IMR-90 (cell line): ENCODE measurements around the gene ARHGAP32. TPM values are rescaled to one million over a fixed set of nuclear protein-coding genes. Genes with fewer than 3 reads are reported as not detected.

Experiments used
- ATAC-seq: fragments of 200-7000 bp; cut with Tn5 transposase; 2 replicates; pipeline ENCODE4 v1.9.1; 2020; ENCODE audit warnings: low read depth, mild to moderate bottlenecking, moderate library complexity
- BruUV-seq: library from RNA; stranded (reverse); fragments of 400-500 nt; replicated peaks from 2 replicates; lab custom pipeline; 2021; lab: Mats Ljungman, UMichigan
- CTCF ChIA-PET: fragments of 300-600 bp; formaldehyde crosslinking; extraction: SDS; loops from one replicate; lab custom pipeline; 2021; ENCODE audit warnings: antibody characterized with exemption; lab: Yijun Ruan, JAX
- POLR2A ChIA-PET: fragments of 300-600 bp; sonication (Branson Sonifier 250); formaldehyde crosslinking; loops from one replicate; lab custom pipeline; 2022; ENCODE audit warnings: antibody characterized with exemption; ENCODE audit not compliant: unreplicated experiment; lab: Charles Lee
- DNase-seq: peaks from one replicate; pipeline ENCODE4 v3.0.0; 2013
- H2AFZ ChIP-seq: replicated peaks from 2 replicates; pipeline ENCODE3; 2013; ENCODE audit warnings: low read length, mild to moderate bottlenecking; ENCODE audit not compliant: poor library complexity
- H2AK5ac ChIP-seq: 2 replicates; pipeline ENCODE4 v1.6.1; 2013; ENCODE audit warnings: low read depth, low read length, inconsistent platforms
- H2AK9ac ChIP-seq: replicated peaks from 2 replicates; pipeline ENCODE3; 2013; ENCODE audit warnings: mild to moderate bottlenecking, low read depth, low read length, moderate library complexity; ENCODE audit not compliant: poor library complexity
- H2BK120ac ChIP-seq: 2 replicates; pipeline ENCODE4 v1.6.1; 2013; ENCODE audit warnings: low read depth, low read length, inconsistent platforms
- H2BK15ac ChIP-seq: 3 replicates; pipeline ENCODE4 v1.6.1; 2013; ENCODE audit warnings: low read depth, low read length, inconsistent platforms
- H2BK20ac ChIP-seq: 2 replicates; pipeline ENCODE4 v1.6.1; 2013; ENCODE audit warnings: low read depth, mild to moderate bottlenecking, inconsistent platforms, low read length, moderate library complexity
- H2BK5ac ChIP-seq: 2 replicates; pipeline ENCODE4 v1.6.1; 2013; ENCODE audit warnings: mild to moderate bottlenecking, low read depth, low read length, inconsistent platforms; ENCODE audit not compliant: poor library complexity, severe bottlenecking
- H3K14ac ChIP-seq: replicated peaks from 2 replicates; pipeline ENCODE4 v1.6.1; 2013; ENCODE audit warnings: low read depth, low read length, inconsistent platforms
- H3K18ac ChIP-seq: 2 replicates; pipeline ENCODE4 v1.6.1; 2013; ENCODE audit warnings: low read depth, low read length, control low read depth
- H3K23ac ChIP-seq: 2 replicates; pipeline ENCODE4 v1.6.1; 2013; ENCODE audit warnings: low read depth, low read length, inconsistent platforms
- H3K27ac ChIP-seq: 2 replicates; pipeline ENCODE4 v1.5.1; 2013; ENCODE audit warnings: mild to moderate bottlenecking, control low read depth, low read length; ENCODE audit not compliant: insufficient read depth
- H3K27me3 ChIP-seq: 2 replicates; pipeline ENCODE4 v1.6.1; 2013; ENCODE audit warnings: low read length; ENCODE audit not compliant: control insufficient read depth, insufficient read depth
- H3K36me3 ChIP-seq: 2 replicates; pipeline ENCODE4 v1.6.1; 2013; ENCODE audit warnings: low read length, mixed read lengths; ENCODE audit not compliant: control insufficient read depth, insufficient read depth
- H3K4ac ChIP-seq: 2 replicates; pipeline ENCODE4 v1.6.1; 2013; ENCODE audit warnings: low read depth, low read length, inconsistent platforms
- H3K4me1 ChIP-seq: 2 replicates; pipeline ENCODE4 v1.6.1; 2013; ENCODE audit warnings: low read length, mixed read lengths; ENCODE audit not compliant: control insufficient read depth, insufficient read depth
- H3K4me2 ChIP-seq: 2 replicates; pipeline ENCODE4 v1.6.1; 2013; ENCODE audit warnings: low read depth, mild to moderate bottlenecking, control low read depth, low read length, moderate library complexity
- H3K4me3 ChIP-seq: 2 replicates; pipeline ENCODE4 v1.5.1; 2013; ENCODE audit warnings: low read depth, mild to moderate bottlenecking, control low read depth, low read length, moderate library complexity; ENCODE audit not compliant: insufficient read depth
- H3K56ac ChIP-seq: 2 replicates; pipeline ENCODE4 v1.6.1; 2013; ENCODE audit warnings: low read length, inconsistent platforms; ENCODE audit not compliant: insufficient read depth; ENCODE audit errors: extremely low read depth
- H3K79me1 ChIP-seq, 2 experiments: 2 replicates each; pipeline ENCODE4 v1.6.1; 2013; ENCODE audit warnings: low read length in 2 of 2, inconsistent platforms in 1 of 2, low read depth in 1 of 2
- H3K9ac ChIP-seq: 2 replicates; pipeline ENCODE4 v1.6.1; 2013; ENCODE audit warnings: low read depth, low read length, control low read depth
- H3K9me1 ChIP-seq: 2 replicates; pipeline ENCODE4 v1.6.1; 2013; ENCODE audit warnings: low read length, inconsistent platforms; ENCODE audit not compliant: insufficient read depth
- H3K9me3 ChIP-seq: 2 replicates; pipeline ENCODE4 v1.6.1; 2013; ENCODE audit warnings: low read length; ENCODE audit not compliant: control insufficient read depth, insufficient read depth
- H4K20me1 ChIP-seq: 2 replicates; pipeline ENCODE4 v1.6.1; 2013; ENCODE audit warnings: low read length, inconsistent platforms; ENCODE audit not compliant: insufficient read depth
- H4K5ac ChIP-seq: 2 replicates; pipeline ENCODE4 v1.6.1; 2013; ENCODE audit warnings: mild to moderate bottlenecking, low read depth, low read length, control low read depth
- H4K8ac ChIP-seq, 2 experiments: 2 replicates each; pipeline ENCODE4 v1.6.1; 2013; ENCODE audit warnings: low read depth in 2 of 2, low read length in 2 of 2, control low read depth in 1 of 2, inconsistent platforms in 1 of 2
- H4K91ac ChIP-seq: 2 replicates; pipeline ENCODE4 v1.6.1; 2013; ENCODE audit warnings: low read depth, low read length, inconsistent platforms; ENCODE audit not compliant: insufficient read depth
- BHLHE40 ChIP-seq: fragments of 150-350 bp; IDR thresholded peaks from 2 replicates; pipeline ENCODE4 v1.6.1; 2016; ENCODE audit warnings: mild to moderate bottlenecking, low read depth, low read length
- CEBPB ChIP-seq: IDR thresholded peaks from 2 replicates; pipeline ENCODE4 v1.6.1; 2012; ENCODE audit warnings: low read depth, low read length, improper control_type of control experiment
- CTCF ChIP-seq: conservative IDR thresholded peaks from 2 replicates; pipeline ENCODE4 v1.5.1; 2012; ENCODE audit warnings: mild to moderate bottlenecking, low read depth, low read length, improper control_type of control experiment
- ELK1 ChIP-seq: fragments of 150-350 bp; IDR thresholded peaks from 2 replicates; pipeline ENCODE4 v1.6.1; 2016; ENCODE audit warnings: low read depth, mild to moderate bottlenecking, low read length, moderate library complexity, borderline replicate concordance
- FOS ChIP-seq: fragments of 150-350 bp; IDR thresholded peaks from 2 replicates; pipeline ENCODE4 v1.6.1; 2016; ENCODE audit warnings: low read depth, low read length
- MAFK ChIP-seq: IDR thresholded peaks from 2 replicates; pipeline ENCODE4 v1.6.1; 2012; ENCODE audit warnings: low read depth, low read length, improper control_type of control experiment
- MAZ ChIP-seq: IDR thresholded peaks from 2 replicates; pipeline ENCODE4 v1.6.1; 2012; ENCODE audit warnings: low read depth, mild to moderate bottlenecking, low read length, improper control_type of control experiment, moderate library complexity, borderline replicate concordance
- MXI1 ChIP-seq: IDR thresholded peaks from 2 replicates; pipeline ENCODE4 v1.6.1; 2012; ENCODE audit warnings: low read depth, mild to moderate bottlenecking, low read length, moderate library complexity, borderline replicate concordance
- NFE2L2 ChIP-seq: fragments of 150-350 bp; IDR thresholded peaks from 2 replicates; pipeline ENCODE4 v1.6.1; 2016; ENCODE audit warnings: low read depth, mild to moderate bottlenecking, low read length
- POLR2A ChIP-seq: IDR thresholded peaks from 2 replicates; pipeline ENCODE4 v1.6.1; 2012; ENCODE audit warnings: mild to moderate bottlenecking, low read depth, low read length
- RAD21 ChIP-seq: IDR thresholded peaks from 2 replicates; pipeline ENCODE4 v1.6.1; 2012; ENCODE audit warnings: low read length, improper control_type of control experiment
- RCOR1 ChIP-seq: IDR thresholded peaks from 2 replicates; pipeline ENCODE4 v1.6.1; 2012; ENCODE audit warnings: mild to moderate bottlenecking, low read length, improper control_type of control experiment; ENCODE audit not compliant: insufficient replicate concordance
- RFX5 ChIP-seq: IDR thresholded peaks from 2 replicates; pipeline ENCODE4 v1.8.0; 2012; ENCODE audit warnings: low read depth, mild to moderate bottlenecking, low read length, moderate library complexity
- SMC3 ChIP-seq: fragments of 150-350 bp; IDR thresholded peaks from 2 replicates; pipeline ENCODE4 v1.6.1; 2016; ENCODE audit warnings: low read depth, mild to moderate bottlenecking, antibody characterized with exemption, low read length, moderate library complexity
- USF2 ChIP-seq: fragments of 150-350 bp; IDR thresholded peaks from 2 replicates; pipeline ENCODE4 v1.6.1; 2017; ENCODE audit warnings: mild to moderate bottlenecking, antibody characterized with exemption, low read length, low read depth
- WGBS, 2 experiments: methylation state at CpG; one replicate each; pipeline versions ENCODE4 v1.1.5 to v1.1.7; 2013; ENCODE audit warnings: missing lambda C conversion rate in 2 of 2; ENCODE audit not compliant: insufficient read length in 1 of 2; ENCODE audit errors: extremely low coverage in 2 of 2; 5-methylcytosine and 5-hydroxymethylcytosine counted together
- dilution Hi-C: fragments of 300-500 bp; cut with HindIII; formaldehyde crosslinking; loops from one replicate; pipeline ENCODE4 v1.14.3; 2018; ENCODE audit warnings: low sequenced_read_pairs; ENCODE audit not compliant: unreplicated experiment
- in situ Hi-C: fragments of 300-500 bp; cut with MboI; formaldehyde crosslinking; loops from 3 replicates; pipeline ENCODE4 v1.14.3; 2019; ENCODE audit warnings: low sequenced_read_pairs, inconsistent platforms, mixed read lengths
- intact Hi-C: fragments of 100-400 bp; cut with micrococcal nuclease; formaldehyde crosslinking; loops from 2 replicates; pipeline ENCODE4 v1.10.0; 2022
- polyA plus RNA-seq, 3 experiments: library from polyadenylated mRNA; depleted of rRNA; stranded (reverse); fragments of >200 nt; gene quantifications; 2 replicates each; pipeline ENCODE4 v1.2.3, GENCODE V29; 2012; ENCODE audit warnings: low replicate concordance in 1 of 3
- total RNA-seq: library from RNA; depleted of rRNA; stranded (reverse); fragments of >200 nt; gene quantifications from 2 replicates; pipeline ENCODE4 v1.2.3, GENCODE V29; 2012

The ARHGAP32 gene
- total and polyA plus RNA-seq, 2 of the 4 experiments (the other 2 are of a cell fraction), result 4.1 to 8.4 TPM

- H3K9me3 ChIP-seq, result no peaks in the 10 kb centered on the region
- H2BK5ac ChIP-seq, result no peak overlapping the region
- no peaks in the 10 kb centered on the region for H4K20me1 ChIP-seq
- no peak overlapping the region for H3K4me2 ChIP-seq
- H3K9ac ChIP-seq, result no peak overlapping the region
- H3K14ac ChIP-seq, result no peak overlapping the region
- no peak overlapping the region for H3K23ac ChIP-seq
- H3K27me3 ChIP-seq, result peaks cover 10% of the 10 kb centered on the region
- H3K18ac ChIP-seq, result no peak overlapping the region
- H2AFZ ChIP-seq, result no peak overlapping the region
- ChIA-PET POLR2A (no interaction called here), CTCF (no interaction called here)
- no CpG with 5 or more reads among the region's 2 CpGs for WGBS, 2 experiments
- H3K9me1 ChIP-seq, result no peaks in the 10 kb centered on the region
- BruUV-seq, result no TSS peak
- H3K4ac ChIP-seq, result no peak overlapping the region
- H3K27ac ChIP-seq, result no peak overlapping the region
- H3K56ac ChIP-seq, result no peak overlapping the region
- H2BK15ac ChIP-seq, result no peak overlapping the region
- intact Hi-C loops, result no loop called here
- no peak overlapping the region for H4K5ac ChIP-seq
- H4K8ac ChIP-seq, result no peak overlapping the region
- H2BK20ac ChIP-seq, result no peak overlapping the region
- no peak for TF ChIP-seq CTCF
- no peak for TF ChIP-seq SMC3
- no peak for TF ChIP-seq RAD21
- no peak for TF ChIP-seq ELK1
- no peak for TF ChIP-seq USF2
- no peak for TF ChIP-seq BHLHE40
- no peak for TF ChIP-seq MAZ
- TF ChIP-seq POLR2A, result no peak
- TF ChIP-seq CEBPB, result no peak
- TF ChIP-seq RCOR1, result no peak
- TF ChIP-seq NFE2L2, result no peak
- TF ChIP-seq MAFK, result no peak
- no peak for TF ChIP-seq MXI1
- TF ChIP-seq FOS, result no peak
- TF ChIP-seq RFX5, result no peak
- no peak overlapping the region for H4K91ac ChIP-seq
- no peaks in the 10 kb centered on the region for H3K36me3 ChIP-seq
- no peaks in the 10 kb centered on the region for H3K4me1 ChIP-seq
- ATAC-seq (no peak), DNase-seq (no peak)
- no peak overlapping the region for H2BK120ac ChIP-seq
- no peak overlapping the region for H2AK5ac ChIP-seq
- in situ Hi-C loops, result no loop called here
- dilution Hi-C loops, result no loop called here
- H2AK9ac ChIP-seq, result no peak overlapping the region
- H3K4me3 ChIP-seq, result no peak overlapping the region
- H3K79me1 ChIP-seq, result no peaks in the 10 kb centered on the region
Measured at GRCh38 chr11:128946648-128947047, 245.5 kb downstream of the ARHGAP32 start.
